HG03575 (cell line): Measurements from ENCODE around the gene EIF2B4.
A peak's percentile ranks its signal among the peaks of the same experiment; 100 is the strongest.

Experiments
- ATAC-seq: cut with Tn5 transposase; IDR thresholded peaks from one replicate; pipeline ENCODE4 v1.9.1; 2021; ENCODE audit not compliant: unreplicated experiment, insufficient number of reproducible peaks, low FRiP score; ENCODE audit errors: extremely low read depth

The EIF2B4 gene

DNA sequence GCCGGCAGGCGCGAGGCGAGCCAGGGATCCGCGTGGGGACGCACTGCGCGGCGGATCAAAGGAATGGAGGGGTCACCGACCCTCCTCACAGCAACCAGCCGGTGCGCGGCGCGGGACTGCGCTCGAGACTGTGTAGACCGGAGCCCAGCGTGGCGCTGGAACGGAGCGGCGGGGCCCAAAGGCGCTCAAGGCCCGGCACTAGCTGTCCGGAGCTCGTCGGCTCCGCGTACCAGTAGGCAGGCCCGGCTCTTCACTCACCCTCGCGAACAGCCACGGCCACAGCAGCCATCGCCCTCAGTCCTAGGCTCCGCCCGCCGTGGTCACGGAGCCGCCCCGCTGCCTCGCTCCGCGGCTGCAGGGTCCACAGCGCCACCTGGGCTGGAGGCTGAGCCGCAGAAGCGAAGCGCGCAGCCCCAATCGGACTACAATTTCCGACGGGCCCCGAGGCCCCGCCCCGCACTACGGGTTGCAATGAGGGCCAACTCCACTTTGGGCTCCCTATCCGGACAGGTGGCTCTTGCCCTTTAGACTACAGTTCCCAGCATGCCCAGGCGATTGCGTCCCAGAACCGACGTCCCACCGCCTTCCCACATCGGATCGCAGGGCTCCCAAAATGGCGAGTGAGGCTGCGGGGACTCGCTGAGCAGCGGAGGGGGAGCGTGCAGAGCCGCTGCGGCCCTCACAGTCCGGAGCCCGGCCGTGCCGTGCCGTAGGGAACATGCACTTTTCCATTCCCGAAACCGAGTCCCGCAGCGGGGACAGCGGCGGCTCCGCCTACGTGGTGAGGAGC, at the start of gene EIF2B4, which contains the start of gene SNX17:
TSS of gene EIF2B4 (minus strand) at position 313 of the 790 bp plus-strand sequence. CDS start at position 289, 24 bp downstream.
TSS of gene SNX17 (plus strand) at position 591 of the 790 bp plus-strand sequence. CDS start at position 719, 128 bp downstream.
- ATAC-seq: peak; percentile 70

DNA sequence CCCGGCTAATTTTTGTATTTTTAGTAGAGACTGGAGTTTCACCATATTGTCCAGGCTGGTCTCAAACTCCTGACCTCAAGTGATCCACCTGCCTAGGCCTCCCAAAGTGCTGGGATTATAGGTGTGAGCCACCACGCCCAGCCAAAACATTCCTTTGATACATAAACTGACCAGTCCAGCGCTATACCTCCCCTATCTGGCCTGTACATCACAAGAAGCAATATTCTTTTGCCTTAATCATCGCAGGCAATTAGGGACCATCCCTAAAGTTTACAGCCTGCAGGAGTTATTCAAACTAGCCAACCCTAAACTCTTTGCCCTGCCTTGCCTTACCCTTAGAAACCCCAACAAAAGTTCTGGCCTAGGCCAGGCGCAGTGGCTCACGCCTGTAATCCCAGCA, 46.0 kb upstream of the EIF2B4 start:
- ATAC-seq: no peak

DNA sequence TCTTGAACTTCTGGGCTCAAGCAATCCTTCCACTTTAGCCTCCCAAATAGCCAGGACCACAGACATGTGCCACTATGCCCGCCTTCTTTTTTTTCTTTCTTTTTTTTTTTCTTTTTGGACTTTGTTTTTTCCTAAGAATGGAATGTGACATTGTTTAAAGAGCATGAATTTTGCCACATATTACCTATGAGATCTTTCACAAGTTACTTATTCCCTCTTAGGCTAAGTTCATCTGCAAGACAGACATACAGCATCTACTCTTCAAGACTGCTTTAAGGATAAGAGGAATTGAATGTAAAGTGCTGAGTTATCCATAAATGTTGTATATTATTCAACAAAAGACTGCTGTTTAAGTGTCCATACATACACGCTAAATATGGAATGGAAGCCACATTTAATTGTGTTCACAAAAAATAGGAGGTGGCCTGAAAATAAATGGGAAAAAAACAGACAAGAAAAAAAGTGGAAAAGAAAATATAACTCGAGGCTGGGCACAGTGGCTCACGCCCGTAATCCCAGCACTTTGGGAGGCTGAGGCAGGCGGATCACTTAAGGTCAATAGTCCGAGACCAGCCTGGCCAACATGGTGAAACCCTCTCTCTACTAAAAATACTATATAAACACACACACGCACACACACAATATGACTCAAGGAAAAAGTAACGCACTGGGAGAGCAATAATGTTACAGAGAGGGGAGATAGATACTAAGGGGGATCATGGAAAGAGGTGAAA, 42.4 kb upstream of the EIF2B4 start:
- no peak for ATAC-seq

DNA sequence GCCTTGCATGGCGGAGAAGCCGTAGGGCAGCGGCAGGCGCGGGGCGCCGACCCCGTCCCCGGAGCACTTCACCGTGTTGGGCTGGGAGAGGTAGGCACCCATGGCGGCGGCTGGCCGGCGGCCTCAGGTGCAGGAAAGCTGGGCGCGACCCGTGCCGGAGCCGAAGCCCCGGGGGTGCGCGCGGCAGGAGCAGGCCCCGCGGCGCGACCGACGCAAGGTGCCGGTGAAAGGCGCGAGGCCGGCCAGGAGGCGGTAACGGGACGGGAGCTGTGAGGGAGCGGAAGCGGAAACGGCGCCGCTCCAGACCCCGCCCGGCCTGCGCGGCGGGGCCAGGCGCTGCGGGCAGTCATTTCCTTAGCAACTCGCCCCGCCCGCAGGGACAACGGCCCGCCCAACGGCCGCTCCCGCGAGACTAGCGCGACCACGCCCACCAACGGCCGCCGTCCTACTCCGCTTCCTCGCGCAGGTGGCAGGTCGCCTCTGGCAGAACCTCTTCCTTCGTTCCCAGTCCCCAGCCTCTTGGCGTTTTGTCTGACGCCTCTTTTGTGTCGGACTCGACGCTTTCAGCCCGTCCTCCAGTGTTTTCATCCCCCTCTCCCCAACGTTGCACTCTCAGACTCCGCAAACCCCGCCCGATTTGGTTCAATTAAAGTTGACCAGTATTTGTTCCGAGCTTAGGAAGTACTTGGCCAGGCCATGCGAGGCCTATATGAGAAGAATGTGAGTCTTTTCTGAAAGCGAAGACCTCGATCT, 39.4 kb upstream of the EIF2B4 start, which contains the start of gene PPM1G:
TSS of gene PPM1G (minus strand) at position 271 of the 753 bp plus-strand sequence. CDS start at position 102, 169 bp downstream.
- ATAC-seq: no peak

DNA sequence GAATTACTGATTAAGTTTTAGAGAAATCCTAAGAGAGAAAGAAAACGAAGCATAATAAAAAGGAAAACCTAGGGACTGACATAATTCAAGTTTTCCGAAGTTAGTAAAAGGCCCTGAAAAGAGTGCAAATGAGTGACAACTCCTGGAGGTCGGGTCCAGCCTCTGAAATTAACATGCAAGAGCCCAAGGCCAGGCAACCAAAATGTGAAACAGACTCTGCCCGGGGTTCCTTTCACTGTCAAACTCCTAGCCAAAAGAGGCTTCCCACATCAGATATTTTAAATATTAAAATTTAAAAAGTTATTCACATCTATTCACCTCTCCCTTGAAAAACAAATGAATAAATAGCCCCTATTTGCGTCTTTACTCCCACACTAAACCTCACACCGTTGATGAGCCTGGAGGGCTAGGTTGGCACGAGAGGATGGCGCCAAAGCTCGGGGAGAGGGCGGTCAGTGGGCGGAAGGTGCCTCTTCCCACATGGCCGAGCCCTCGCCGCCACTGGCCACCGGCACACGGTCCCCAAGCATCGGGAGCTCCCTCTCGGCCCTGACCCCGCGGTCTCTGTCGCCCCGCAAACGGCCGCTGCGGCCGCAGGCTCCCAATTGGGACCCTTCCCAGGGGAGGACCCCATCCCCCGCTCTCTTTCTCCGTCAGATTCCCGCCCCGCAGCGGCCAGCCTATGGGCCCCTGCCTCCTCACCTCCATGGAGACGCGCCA, 38.6 kb upstream of the EIF2B4 start:
- no peak for ATAC-seq

DNA sequence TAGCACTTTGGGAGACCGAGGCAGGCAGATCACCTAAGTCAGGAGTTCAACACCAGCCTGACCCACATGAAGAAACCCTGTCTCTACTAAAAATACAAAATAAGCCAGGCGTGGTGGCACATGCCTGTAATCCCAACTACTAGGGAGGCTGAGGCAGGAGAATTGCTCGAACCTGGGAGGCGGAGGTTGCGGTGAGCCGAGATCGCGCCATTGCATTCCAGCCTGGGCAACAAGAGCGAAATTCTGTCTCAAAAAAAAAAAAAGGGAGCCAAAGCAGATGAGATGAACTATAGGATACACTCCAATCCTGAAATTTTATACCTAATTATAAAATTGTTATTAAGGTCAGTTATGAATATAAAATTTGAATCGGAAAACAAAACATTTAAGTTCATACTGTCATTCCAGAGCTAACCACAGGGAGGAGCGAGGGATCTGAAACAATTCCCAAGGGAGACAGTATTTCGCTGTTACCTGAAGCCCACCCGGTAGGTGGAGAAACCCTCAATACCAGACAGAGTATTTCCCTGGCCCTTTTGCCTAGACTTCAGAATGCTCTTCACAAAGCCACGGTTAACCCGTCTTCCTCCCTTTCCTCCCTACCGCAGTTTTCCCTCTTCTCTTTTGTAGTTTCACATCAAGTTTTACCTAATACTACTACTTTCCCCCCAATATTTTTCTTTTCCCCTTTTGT, 37.8 kb upstream of the EIF2B4 start:
- ATAC-seq: no peak

DNA sequence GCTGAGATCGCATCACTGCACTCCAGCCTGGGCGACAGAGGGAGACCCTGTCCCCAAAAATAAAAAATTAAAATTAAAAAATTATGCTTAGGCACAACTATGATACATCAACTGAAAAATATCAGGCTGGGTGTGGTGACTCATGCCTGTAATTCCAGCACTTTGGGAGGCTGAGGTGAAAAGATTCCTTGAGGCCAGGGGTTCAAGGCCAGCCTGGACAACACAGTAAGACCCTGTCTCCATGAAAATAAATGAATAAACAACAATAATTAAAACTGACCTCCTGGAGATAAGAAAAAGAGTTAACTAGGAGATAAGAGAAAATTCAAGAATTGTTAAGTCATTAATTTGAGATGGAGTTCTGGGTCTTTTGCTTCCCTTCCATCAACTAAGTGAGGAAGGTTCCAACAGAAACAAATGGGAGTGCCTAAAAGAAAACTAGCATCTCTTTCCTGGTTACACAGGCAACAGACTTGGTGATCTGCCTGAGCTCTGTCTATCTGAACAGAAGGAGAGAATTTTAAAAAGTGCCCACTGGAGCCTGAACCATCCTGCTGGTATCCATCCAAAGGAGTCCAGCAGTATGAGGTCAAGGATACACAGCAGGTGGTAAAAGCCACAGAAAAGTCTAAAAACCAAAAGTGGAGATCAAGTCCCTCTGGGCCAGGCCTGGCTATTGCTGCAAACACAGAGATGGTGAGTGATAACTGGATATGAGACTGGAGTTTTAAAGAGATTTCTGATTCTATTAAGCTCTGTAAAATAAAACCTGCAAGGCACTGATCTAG, 30.4 kb upstream of the EIF2B4 start:
- ATAC-seq: no peak

DNA sequence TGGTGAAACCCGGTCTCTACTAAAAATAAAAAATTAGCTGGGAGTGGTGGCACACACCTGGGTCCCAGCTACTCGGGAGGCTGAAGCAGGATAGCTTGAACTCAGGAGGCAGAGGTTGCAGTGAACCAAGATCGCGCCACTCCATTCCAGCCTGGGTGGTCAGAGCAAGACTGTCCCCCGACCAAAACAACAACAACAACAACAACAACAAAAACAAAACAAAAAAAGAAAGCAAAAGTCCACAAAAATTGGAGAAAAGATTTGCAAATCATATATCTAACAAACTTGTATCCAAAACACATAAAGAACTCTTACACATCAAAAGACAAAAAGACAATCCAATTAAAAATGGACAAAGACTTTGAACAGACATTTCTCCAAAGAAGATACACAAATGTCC, 28.8 kb upstream of the EIF2B4 start:
- ATAC-seq: no peak

DNA sequence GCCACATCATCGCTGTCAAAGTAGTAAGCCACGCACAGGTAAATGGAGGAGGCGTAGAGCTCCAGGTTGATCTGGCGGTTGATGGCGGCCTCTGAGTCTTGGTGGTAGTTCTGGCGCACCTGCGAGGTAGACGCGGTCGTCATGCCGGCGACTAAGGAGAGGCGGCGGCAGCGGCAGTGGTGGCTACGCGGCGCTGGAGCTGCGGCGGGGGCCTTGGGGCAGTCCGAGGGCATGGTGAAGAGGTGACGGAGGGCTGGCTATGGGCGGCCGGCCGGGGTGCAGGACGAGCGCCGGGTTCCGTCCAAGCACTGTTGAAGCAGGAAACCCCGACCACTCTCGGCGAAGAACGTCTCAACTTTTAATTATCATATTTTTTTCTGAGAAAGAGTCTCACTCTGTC, 23.1 kb upstream of the EIF2B4 start:
- ATAC-seq: no peak

DNA sequence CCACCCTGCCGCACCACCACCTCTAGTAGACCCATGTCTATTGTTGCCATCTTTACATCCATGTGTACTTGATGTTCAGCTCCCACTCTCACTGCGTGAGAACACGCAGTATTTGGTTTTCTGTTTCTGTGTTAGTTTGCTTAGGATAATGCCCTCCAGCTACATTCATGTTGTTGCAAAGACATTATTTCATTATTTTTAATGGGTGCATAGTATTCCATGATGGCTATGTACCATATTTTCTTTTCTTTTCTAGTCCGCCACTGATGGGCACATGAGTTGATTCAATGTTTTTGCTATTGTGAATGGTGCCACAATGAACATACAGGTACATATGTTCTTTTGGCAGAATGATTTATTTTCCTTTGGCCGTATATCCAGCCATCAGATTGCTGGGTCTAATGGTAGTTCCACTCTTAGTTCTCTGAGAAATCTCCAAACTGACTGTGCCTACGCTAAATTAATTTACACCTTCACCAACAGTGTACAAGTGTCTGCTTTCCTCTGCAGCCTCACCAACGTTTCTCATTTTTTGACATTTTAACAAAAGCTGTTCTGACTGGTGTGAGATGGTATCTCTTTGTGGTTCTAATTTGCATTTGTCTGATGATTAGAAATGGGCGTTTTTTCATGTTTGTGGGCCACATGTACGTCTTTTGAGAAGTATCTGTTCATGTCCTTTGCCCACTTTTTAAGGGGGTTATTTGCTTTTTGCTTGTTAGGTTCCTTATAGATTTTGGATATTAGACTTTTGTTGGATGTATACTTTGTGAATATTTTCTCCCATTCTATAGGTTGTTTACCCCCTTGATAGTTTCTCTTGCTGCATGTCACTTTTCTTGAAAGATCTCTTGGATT, 20.9 kb upstream of the EIF2B4 start:
- no peak for ATAC-seq

DNA sequence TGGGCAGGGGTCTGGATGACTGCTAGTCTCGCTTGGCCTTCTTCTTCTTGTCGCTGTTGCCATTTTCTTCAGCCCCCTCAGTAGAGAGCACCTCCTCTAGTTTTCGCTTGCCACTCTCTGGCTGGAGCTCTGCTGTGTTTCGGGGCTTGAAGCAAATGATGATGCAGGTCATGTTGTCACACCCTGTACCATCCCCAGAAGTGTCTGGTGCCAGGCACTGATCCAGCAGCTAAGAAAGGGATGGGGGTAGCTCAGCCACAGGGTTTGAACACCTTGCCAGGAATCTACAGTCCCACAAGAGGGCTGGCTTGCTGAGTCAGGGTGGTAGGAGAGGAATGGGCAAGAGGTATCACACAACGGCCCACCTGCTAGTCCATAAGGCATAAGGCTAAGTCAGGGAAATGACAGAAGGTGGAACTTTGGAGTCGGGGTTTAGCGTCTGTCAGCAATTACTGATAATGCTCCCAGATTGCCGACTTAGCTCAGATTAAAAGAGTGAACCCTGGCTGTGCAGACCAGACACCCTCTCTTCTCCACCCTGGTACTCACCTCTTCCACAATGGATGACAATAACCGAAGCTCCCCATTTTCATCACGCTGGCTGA, 11.5 kb upstream of the EIF2B4 start:
- ATAC-seq: no peak

DNA sequence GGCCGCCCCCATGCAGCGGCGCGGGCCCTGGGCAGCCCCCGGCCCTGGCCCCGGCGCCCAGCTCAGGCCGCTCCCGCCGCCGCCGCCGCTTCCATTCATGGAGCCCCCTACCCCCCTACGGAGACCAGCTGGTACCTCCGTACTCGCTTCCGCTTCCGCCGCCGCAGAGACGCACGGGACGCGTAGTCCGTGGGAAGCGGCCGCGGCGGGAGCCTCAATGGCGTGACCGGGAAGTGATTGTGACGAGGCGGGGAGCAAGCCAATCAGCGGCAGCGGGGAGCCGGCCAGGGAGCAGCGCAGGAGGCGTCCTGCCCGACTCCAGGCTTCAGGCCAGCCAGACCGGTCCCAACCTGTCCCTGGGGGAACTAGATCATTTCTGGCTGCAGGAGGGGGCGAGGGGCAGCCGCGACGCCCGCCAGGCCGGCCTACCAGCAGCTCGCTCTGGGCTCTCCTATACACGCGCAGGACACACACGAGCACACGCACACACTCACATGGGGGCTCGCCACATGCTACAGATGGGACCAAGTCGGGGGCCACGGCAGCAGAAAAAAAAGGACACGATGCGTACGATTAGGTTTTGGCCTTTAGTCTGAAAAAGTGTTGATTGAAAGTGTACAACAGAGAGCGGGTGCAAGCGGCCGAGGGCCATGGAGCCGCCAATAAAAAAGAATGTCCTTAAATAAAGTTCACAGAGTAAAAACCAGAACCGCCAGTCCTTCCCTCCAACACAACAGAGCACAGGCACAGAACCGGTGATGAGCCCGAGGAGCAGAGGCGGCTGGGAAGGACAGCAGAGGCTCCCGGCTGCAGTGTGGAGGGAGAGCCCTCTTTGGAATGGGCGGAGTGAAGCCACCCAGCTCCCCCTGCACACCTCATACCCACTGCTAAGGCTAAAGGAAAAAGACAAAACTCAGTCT, 10.7 kb upstream of the EIF2B4 start, which contains the start of gene ZNF513:
TSS of gene ZNF513 (minus strand) at position 109 of the 920 bp plus-strand sequence. CDS start 208 bp downstream, outside the sequence.
- no peak for ATAC-seq

DNA sequence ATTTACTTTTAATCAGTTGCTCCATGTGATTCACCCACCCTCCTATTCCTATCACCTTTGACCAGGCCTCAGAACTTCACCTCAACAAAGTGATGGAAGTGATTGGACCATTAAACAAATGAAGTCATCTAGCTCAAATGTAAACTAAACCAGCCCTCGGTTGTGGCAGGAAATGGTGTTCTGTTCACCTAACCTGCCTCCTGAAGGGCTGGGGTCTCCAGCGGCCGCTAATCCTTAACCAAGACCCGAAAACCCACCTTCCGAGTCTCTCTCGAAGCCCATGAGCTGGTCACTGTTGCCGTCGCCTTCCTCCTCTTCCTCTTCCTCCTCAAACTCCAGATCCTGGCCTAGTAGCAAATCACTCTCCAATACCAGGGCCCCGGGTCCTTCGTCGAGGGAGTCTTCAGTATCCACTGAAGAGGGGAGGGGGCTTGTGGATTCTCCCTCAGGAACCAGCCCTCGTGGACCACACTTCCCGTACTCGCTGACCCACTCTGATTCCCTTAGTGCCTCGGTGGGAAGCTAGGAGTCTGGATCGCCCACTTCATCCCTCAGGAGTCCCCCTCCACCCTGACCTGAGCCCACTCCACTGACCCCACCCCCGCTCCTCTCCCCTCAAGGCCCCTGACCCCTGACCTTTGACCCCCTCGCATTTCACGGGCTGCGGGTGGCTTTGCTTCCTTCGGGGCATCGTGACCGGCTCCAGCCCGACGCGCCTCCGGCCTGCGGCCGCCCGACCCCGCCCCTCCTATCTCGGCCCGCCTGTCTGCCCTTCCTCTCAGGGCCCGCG, 9.9 kb upstream of the EIF2B4 start:
- ATAC-seq: no peak

DNA sequence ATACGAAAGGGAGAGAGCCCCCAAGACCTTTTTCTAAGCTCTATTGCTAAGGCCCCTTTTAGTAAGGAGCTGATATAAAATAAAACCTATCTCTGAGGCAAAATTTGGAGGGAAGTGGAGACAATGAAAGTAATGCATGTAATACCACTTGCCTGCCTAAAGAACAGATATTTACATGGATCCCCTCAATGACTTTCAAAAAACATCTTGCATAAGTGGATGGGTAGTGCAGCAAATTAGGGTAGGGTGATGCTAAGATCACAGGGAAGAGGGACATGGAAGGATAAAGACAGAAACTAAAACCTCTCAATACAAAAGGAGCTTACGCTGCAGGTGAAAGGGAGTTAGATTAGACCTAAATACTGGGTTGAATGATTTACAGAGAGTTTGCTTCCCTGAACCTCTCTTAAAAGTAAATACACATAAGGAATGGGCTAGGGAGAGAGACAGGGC, 9.3 kb upstream of the EIF2B4 start:
- no peak for ATAC-seq
